ENCODE data around the gene KLHL22. TPM values are rescaled to one million over a fixed set of nuclear protein-coding genes. Genes with fewer than 3 reads are reported as not detected.

The KLHL22 gene
- total RNA-seq, 4 donors from 2014 or later: 14.1 to 73.8 (median 42.7) TPM

GRCh38 chr22:20433686-20434241, 61.8 kb downstream of the KLHL22 start:
- Histone ChIP-seq H3K27me3 (no peaks in the 10 kb centered on the region), H3K36me3 (no peaks in the 10 kb centered on the region), H3K4me1 (peaks cover 0 to 15% of the 10 kb centered on the region in 2 donors), H3K27ac (no peak overlapping the region), H3K9me3 (no peaks in the 10 kb centered on the region), H3K4me3 (no peak overlapping the region)
- peak in 1 of 2 donors; percentile 6 for DNase-seq
- no peak for TF ChIP-seq CTCF (IDR thresholded peaks at IDR 0.05)
- TF ChIP-seq POLR2A (IDR thresholded peaks at IDR 0.05): no peak
- intact Hi-C loops (cut with DNase I; ENCODE audit: low total_unique reads): loop anchor here (10.0 kb wide), 1 partner anchor 61 kb away; the partner anchor contains the start of gene KLHL22

DNA sequence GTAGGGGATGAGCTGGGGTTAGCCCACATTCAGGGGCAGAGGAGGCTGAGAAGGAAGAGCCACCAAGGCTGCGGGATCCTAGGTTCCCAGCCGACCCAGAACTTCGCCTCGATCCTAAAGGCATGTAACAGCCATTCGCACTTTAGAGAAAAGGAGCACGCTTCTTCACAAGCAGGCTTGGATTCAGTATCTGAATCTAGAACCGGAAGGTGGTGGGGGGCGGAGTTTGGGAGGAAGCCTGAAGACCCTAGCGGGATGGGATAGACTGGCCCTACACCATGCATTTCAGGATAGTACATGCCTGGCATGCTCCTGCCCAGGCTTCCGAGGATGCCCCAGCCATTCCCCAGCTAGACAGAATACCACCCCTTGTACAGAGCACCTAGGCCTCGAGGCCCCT, 62.4 kb downstream of the KLHL22 start:
- no peak overlapping the region for H3K4me3 ChIP-seq
- H3K36me3 ChIP-seq: no peaks in the 10 kb centered on the region
- no peak for TF ChIP-seq CTCF (IDR thresholded peaks at IDR 0.05)
- no peak for TF ChIP-seq POLR2A (IDR thresholded peaks at IDR 0.05)
- intact Hi-C loops (cut with DNase I; ENCODE audit: low total_unique reads): loop anchor here (10.0 kb wide), 1 partner anchor 62 kb away; the partner anchor contains the start of gene KLHL22
- H3K27me3 ChIP-seq: no peaks in the 10 kb centered on the region
- no peaks in the 10 kb centered on the region for H3K9me3 ChIP-seq
- H3K4me1 ChIP-seq: peaks cover 0 to 14% of the 10 kb centered on the region in 2 donors
- peak in 1 of 2 donors; percentile 12 for DNase-seq
- H3K27ac ChIP-seq: no peak overlapping the region

DNA sequence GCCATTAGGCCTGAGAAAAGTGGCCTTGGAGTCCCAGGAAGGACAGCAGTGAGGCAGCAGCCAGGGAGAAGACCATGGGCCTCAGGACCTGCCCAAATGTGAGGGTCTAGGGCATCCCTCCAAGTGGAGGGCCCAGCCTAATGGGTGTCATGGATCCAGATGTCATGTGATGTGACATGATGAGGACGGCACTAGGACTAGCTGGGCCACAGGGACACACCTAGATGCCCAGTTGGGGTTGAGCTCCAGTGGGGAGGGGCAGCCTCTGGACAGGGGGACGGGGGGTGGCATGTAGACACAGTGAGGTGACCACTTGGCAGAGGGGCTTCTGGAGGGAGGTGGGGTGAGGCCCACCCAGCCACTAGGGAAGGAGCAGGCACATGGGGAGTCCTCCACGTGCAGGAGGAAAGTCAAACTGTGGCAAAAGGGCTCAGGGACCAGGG, 63.3 kb downstream of the KLHL22 start:
- H3K4me1 ChIP-seq: peaks cover 0 to 14% of the 10 kb centered on the region in 2 donors
- no peaks in the 10 kb centered on the region for H3K36me3 ChIP-seq
- no peak for DNase-seq

GRCh38 chr22:20431511-20432192, 63.9 kb downstream of the KLHL22 start:
- no peaks in the 10 kb centered on the region for H3K9me3 ChIP-seq
- no peak overlapping the region for H3K4me3 ChIP-seq
- no peaks in the 10 kb centered on the region for H3K36me3 ChIP-seq
- intact Hi-C loops (cut with DNase I; ENCODE audit: low total_unique reads): loop anchor here (10.0 kb wide), 1 partner anchor 63 kb away; the partner anchor contains the start of gene KLHL22
- DNase-seq: no peak
- H3K27me3 ChIP-seq: no peaks in the 10 kb centered on the region
- H3K27ac ChIP-seq: no peak overlapping the region
- TF ChIP-seq CTCF (IDR thresholded peaks at IDR 0.05): no peak
- peaks cover 0 to 14% of the 10 kb centered on the region in 2 donors for H3K4me1 ChIP-seq

More for the DNA sequence above, 63.3 kb downstream of the KLHL22 start:
- TF ChIP-seq POLR2A (IDR thresholded peaks at IDR 0.05) (no peak), CTCF (IDR thresholded peaks at IDR 0.05) (no peak)
- no peaks in the 10 kb centered on the region for H3K9me3 ChIP-seq
- no peaks in the 10 kb centered on the region for H3K27me3 ChIP-seq
- no peak overlapping the region for H3K4me3 ChIP-seq
- H3K27ac ChIP-seq: no peak overlapping the region
- intact Hi-C loops (cut with DNase I; ENCODE audit: low total_unique reads): loop anchor here (10.0 kb wide), 1 partner anchor 63 kb away; the partner anchor contains the start of gene KLHL22

Measured in uterus (tissue), 4 donors.